Measurements from ENCODE around the gene CACNA1C. TPM values are rescaled to one million over a fixed set of nuclear protein-coding genes. Genes with fewer than 3 reads are reported as not detected.

CACNA1C gene
- total RNA-seq, 1 donor from 2014 or later = 0.02 TPM

DNA sequence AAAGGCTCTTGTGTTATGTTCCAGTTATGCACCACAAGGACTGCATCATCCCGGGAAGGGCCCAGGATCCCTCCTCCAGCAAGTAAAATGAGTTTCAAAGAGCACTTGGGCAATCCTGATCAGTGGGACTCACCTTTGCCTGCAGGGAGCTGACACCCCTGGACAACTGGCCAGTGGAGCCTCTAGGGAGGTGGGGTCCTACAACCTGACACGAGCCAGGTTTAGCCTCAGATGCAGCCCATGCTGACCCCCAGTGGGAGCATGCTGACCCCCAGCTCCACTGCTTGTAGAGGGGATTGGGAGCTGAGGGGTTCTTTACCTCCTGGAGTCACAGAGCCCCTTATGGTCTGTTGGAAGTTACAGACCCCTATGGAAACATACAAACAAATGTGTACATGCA lies 365.8 kb downstream of the CACNA1C start:
- TF ChIP-seq, protein P1, sequence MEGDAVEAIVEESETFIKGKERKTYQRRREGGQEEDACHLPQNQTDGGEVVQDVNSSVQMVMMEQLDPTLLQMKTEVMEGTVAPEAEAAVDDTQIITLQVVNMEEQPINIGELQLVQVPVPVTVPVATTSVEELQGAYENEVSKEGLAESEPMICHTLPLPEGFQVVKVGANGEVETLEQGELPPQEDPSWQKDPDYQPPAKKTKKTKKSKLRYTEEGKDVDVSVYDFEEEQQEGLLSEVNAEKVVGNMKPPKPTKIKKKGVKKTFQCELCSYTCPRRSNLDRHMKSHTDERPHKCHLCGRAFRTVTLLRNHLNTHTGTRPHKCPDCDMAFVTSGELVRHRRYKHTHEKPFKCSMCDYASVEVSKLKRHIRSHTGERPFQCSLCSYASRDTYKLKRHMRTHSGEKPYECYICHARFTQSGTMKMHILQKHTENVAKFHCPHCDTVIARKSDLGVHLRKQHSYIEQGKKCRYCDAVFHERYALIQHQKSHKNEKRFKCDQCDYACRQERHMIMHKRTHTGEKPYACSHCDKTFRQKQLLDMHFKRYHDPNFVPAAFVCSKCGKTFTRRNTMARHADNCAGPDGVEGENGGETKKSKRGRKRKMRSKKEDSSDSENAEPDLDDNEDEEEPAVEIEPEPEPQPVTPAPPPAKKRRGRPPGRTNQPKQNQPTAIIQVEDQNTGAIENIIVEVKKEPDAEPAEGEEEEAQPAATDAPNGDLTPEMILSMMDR (IDR thresholded peaks at IDR 0.05) = no peak
- Mint-ChIP-seq H3K27me3 (peaks cover 2% of the 10 kb centered on the region), H3K27ac (no peak overlapping the region), H3K4me3 (no peak overlapping the region), H3K9me3 (no peaks in the 10 kb centered on the region), H3K36me3 (ENCODE audit: low read depth) (no peaks in the 10 kb centered on the region), H3K4me1 (no peaks in the 10 kb centered on the region)
- ATAC-seq (ENCODE audit: low read depth) (no peak), DNase-seq (no peak)
- ChIA-PET CTCF (no interaction called here), POLR2A (no interaction called here)
- intact Hi-C loops (cut with micrococcal nuclease) = no loop called here

DNA sequence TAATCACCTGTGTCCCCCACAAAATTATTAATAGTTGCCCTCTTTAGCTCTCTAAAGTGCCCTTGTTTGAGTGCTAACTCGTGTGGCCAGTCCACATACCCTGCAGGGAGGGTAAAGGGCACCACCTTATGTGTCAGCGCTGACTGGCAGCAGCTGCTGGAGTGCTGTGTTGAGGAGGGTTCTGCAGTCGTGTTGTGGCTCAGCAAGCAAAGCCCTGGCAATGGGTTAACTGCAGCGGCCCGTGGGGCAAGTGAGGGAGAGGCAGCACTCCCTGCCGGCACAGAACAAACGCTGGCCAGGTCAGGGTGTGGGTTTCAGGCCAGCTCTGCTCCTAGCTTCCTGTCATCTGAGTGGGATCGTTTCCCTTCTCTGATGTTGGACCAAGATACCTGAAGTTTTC lies 369.8 kb downstream of the CACNA1C start:
- H3K4me1 Mint-ChIP-seq = no peaks in the 10 kb centered on the region
- H3K27ac Mint-ChIP-seq = no peak overlapping the region
- H3K27me3 Mint-ChIP-seq = peaks cover 2% of the 10 kb centered on the region
- TF ChIP-seq, protein P1 (IDR thresholded peaks at IDR 0.05) = no peak
- DNase-seq = no peak
- POLR2A ChIA-PET = no interaction called here
- intact Hi-C loops (cut with micrococcal nuclease) = no loop called here
- no peak for ATAC-seq (ENCODE audit: low read depth)
- H3K9me3 Mint-ChIP-seq = peaks cover 2% of the 10 kb centered on the region
- CTCF ChIA-PET = no interaction called here
- no peaks in the 10 kb centered on the region for H3K36me3 Mint-ChIP-seq (ENCODE audit: low read depth)
- no peak overlapping the region for H3K4me3 Mint-ChIP-seq

DNA sequence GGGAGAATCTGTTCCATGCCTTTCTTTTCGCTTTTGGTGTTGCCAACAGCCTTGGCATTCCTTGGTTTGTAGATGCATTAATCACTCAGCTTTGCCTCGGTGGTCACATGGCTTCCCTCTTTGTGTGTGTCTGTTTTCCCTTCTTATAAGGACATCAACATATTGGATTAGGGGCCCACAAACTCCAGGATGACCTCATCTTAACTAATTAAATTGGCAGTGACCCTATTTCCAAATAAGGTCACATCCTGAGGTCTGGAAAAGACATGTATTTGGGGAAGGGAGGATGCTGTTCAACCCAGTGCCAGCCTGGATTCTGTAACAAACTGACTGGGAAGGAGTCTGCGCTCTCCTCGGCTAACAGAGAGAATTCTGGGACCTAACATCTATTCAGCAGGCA lies 376.2 kb downstream of the CACNA1C start:
- TF ChIP-seq, protein P1 (IDR thresholded peaks at IDR 0.05) = no peak
- ATAC-seq (ENCODE audit: low read depth) (no peak), DNase-seq (no peak)
- H3K4me1 Mint-ChIP-seq = no peaks in the 10 kb centered on the region
- intact Hi-C loops (cut with micrococcal nuclease) = no loop called here
- H3K36me3 Mint-ChIP-seq (ENCODE audit: low read depth) = no peaks in the 10 kb centered on the region
- no peak overlapping the region for H3K4me3 Mint-ChIP-seq
- H3K9me3 Mint-ChIP-seq = peaks cover 2% of the 10 kb centered on the region
- POLR2A ChIA-PET = no interaction called here
- H3K27me3 Mint-ChIP-seq = peaks cover 2% of the 10 kb centered on the region
- CTCF ChIA-PET = no interaction called here
- no peak overlapping the region for H3K27ac Mint-ChIP-seq

DNA sequence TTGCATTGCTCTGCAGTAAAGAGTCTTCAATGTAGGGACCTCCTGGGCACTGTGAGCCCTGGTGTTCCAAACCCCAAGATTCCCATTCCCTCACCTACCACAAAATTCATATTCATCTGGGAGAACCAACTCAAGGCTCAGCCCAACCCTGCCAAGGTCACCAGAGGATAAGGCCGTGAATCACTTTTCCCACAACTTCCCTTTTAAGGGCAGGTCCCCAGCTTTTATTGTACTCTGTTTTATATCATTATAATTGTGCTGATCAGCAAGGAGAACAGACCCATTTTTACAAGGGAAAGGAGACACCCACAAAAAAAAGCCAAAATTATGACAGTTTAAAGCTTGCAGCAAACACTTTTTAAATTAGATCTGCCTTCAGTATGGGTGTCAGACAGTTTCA lies 379.0 kb downstream of the CACNA1C start:
- Mint-ChIP-seq H3K9me3 (no peaks in the 10 kb centered on the region), H3K27me3 (peaks cover 4% of the 10 kb centered on the region), H3K36me3 (ENCODE audit: low read depth) (no peaks in the 10 kb centered on the region), H3K4me3 (no peak overlapping the region), H3K4me1 (no peaks in the 10 kb centered on the region), H3K27ac (no peak overlapping the region)
- intact Hi-C loops (cut with micrococcal nuclease) = no loop called here
- POLR2A ChIA-PET = no interaction called here
- CTCF ChIA-PET = no interaction called here
- TF ChIP-seq, protein P1 (IDR thresholded peaks at IDR 0.05) = no peak
- ATAC-seq (ENCODE audit: low read depth) (no peak), DNase-seq (no peak)

DNA sequence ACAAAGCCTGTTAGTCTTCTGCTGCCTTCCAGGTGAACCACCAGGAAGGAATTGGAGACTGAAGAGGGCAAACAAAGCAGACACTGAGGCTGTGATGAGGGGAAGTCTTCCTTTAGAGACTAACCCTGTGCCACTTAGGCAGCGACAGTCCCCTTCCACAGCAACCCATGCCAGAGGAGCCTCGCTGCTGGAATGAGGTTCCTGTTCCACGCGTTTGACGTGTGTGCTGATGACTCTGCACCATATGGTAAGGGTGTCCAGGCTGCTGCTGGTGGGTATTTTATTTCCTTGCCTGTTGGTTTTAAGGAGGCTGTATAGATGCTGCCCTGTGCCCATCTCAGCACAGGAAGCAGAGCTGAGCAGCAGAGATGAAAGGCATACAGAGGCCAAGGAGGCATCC lies 380.1 kb downstream of the CACNA1C start:
- Mint-ChIP-seq H3K4me3 (no peak overlapping the region), H3K4me1 (no peaks in the 10 kb centered on the region), H3K27me3 (peaks cover 4% of the 10 kb centered on the region), H3K27ac (no peak overlapping the region), H3K9me3 (no peaks in the 10 kb centered on the region), H3K36me3 (ENCODE audit: low read depth) (no peaks in the 10 kb centered on the region)
- POLR2A ChIA-PET = no interaction called here
- intact Hi-C loops (cut with micrococcal nuclease) = no loop called here
- no peak for ATAC-seq (ENCODE audit: low read depth)
- DNase-seq = no peak
- CTCF ChIA-PET = no interaction called here
- TF ChIP-seq, protein P1 (IDR thresholded peaks at IDR 0.05) = no peak

Data from activated B cell treated with CpG ODN at 0.5 μM for 24 hours (primary cell).